Measurements from ENCODE around the gene NR2F2.

GRCh38 chr15:96353930-96354730, 23.6 kb downstream of the NR2F2 start:
- no peak for TF ChIP-seq REST (IDR thresholded peaks at IDR 0.05; ENCODE audit: insufficient read depth in 1 of 2, low read depth in 2 of 2, low read length in 2 of 2)
- no peak for TF ChIP-seq SIN3A (IDR thresholded peaks at IDR 0.05; ENCODE audit: borderline replicate concordance, insufficient read depth, low read length)
- no peak for TF ChIP-seq POLR2AphosphoS5 (IDR thresholded peaks at IDR 0.05; ENCODE audit: low read depth, low read length)
- TF ChIP-seq TAF1 (IDR thresholded peaks at IDR 0.05; ENCODE audit: borderline replicate concordance, insufficient read depth, low read length) = no peak
- TF ChIP-seq FOXP2 (optimal IDR thresholded peaks at IDR 0.05; ENCODE audit: borderline replicate concordance, extremely low read depth, extremely low read length, insufficient read depth) = no peak

Data from PFSK-1 (cell line).